ENCODE results near the gene CCAR1.
"Not testable (repeated sequence)": the region's sequence is repeated elsewhere in the genome, so short reads cannot be mapped to it uniquely, and the experiment has no call there.

- TF ChIP-seq CTCF, POLR2A (IDR thresholded peaks at IDR 0.05): not testable (repeated sequence)
Observed at GRCh38 chr10:68820359-68820758, 99.3 kb downstream of the CCAR1 start.
